Kidney (tissue), 14 donors: ENCODE results near the gene SMG7. TPM values are rescaled to one million over a fixed set of nuclear protein-coding genes. Genes with fewer than 3 reads are reported as not detected.
A peak's percentile ranks its signal among the peaks of the same experiment; 100 is the strongest.

Experiments
- DNase-seq, 5 donors: peaks; one replicate each; pipeline ENCODE4 v3.0.0-alpha.2; 2013 to 2020
- FAIRE-seq: peaks from 2 replicates; lab custom pipeline; 2012; peaks lifted over from hg19 to GRCh38; lab: Jason Lieb, UNC
- H3K27ac ChIP-seq, 2 donors: one replicate each; pipeline ENCODE4 v1.7.0; 2013; ENCODE audit warnings: low read depth in 2 of 2, low read length in 2 of 2, inconsistent platforms in 1 of 2
- H3K27me3 ChIP-seq: one replicate; pipeline ENCODE4 v1.7.1; 2013; ENCODE audit warnings: low read length, inconsistent platforms; ENCODE audit not compliant: control insufficient read depth, insufficient read depth
- H3K36me3 ChIP-seq, 3 donors: one replicate each; pipeline versions ENCODE4 v1.7.0 to v1.7.1; 2013; ENCODE audit warnings: low read length in 3 of 3, control low read depth in 1 of 3, inconsistent platforms in 1 of 3; ENCODE audit not compliant: insufficient read depth in 3 of 3, control insufficient read depth in 2 of 3
- H3K4me1 ChIP-seq, 3 donors: one replicate each; pipeline versions ENCODE4 v1.7.0 to v1.7.1; 2013; ENCODE audit warnings: low read length in 3 of 3, inconsistent platforms in 1 of 3, low read depth in 1 of 3; ENCODE audit not compliant: control insufficient read depth in 2 of 3, insufficient read depth in 2 of 3
- H3K4me3 ChIP-seq, 3 donors: one replicate each; pipeline versions ENCODE4 v1.7.0 to v1.8.1; 2013; ENCODE audit warnings: low read length in 3 of 3, control low read depth in 1 of 3, inconsistent platforms in 1 of 3
- H3K9ac ChIP-seq, 3 donors: one replicate each; pipeline versions ENCODE4 v1.7.0 to v1.7.1; 2013; ENCODE audit warnings: low read length in 3 of 3, control low read depth in 1 of 3, inconsistent platforms in 1 of 3
- H3K9me3 ChIP-seq, 3 donors: one replicate each; pipeline versions ENCODE4 v1.7.0 to v1.7.1; 2013; ENCODE audit warnings: low read length in 3 of 3, control low read depth in 1 of 3, inconsistent platforms in 1 of 3; ENCODE audit not compliant: control insufficient read depth in 2 of 3, insufficient read depth in 1 of 3
- intact Hi-C: fragments of 100-400 bp; cut with DNase I; formaldehyde crosslinking; loops from one replicate; pipeline ENCODE4 v1.11.1; 2022
- polyA plus RNA-seq: library from polyadenylated mRNA; stranded (reverse); fragments of 350-450 nt; fragmentation: Illumina TruSeq; extraction: RNeasy Lipid Tissue Mini Kit (QIAGEN cat#74804); gene quantifications from one replicate; pipeline ENCODE4 v1.2.3, GENCODE V29; 2014; ENCODE audit warnings: low read depth, low replicate concordance; ENCODE audit not compliant: insufficient read depth
- total RNA-seq: library from RNA; stranded (reverse); fragmentation: NEBNext Ultra II Directional; extraction: Animal tissue kit (Norgen Biotek cat#: 25700); gene quantifications from one replicate; pipeline ENCODE4 v1.2.1, GENCODE V29; 2021
- TF ChIP-seq, protein P1 (sequence below): IDR thresholded peaks from 3 replicates; pipeline ENCODE4 v1.5.1; 2012; ENCODE audit warnings: mild to moderate bottlenecking, moderate library complexity, borderline replicate concordance; ENCODE audit not compliant: insufficient read depth; ENCODE audit errors: extremely low read depth
- donor health status: control.
- donor health status: control.
- donor health status: control.
- donor health status: control.
- donor health status: control.
- donor health status: DM: yes; HTN: yes; CAD: no.
- donor health status: Normal renal cell carcinoma (clear cell type).

The SMG7 gene
- total and polyA plus RNA-seq, 2 donors from 2014 or later, result 15.4 to 56.3 TPM

DNA sequence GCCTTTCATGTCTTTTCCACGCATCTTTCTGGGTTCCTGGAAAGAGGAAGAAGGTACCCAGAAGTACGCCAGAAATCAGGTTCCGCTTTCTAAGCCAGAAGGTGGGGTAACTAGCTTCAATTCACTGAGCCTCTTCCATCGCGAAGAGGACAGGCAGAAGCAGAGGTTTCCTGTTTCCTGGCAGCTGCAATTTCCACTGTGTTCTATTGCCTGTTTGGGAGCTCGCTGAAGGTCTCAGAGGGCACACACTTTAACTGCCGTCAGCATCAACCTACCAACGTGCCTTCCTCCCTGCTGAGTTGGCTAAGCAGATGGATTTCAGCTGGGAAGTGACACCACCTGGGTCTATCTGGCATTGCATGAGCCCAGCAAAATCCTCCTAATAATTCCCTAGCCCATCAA is 108.0 kb downstream of the SMG7 start:
- intact Hi-C loops, result no loop called here
- no peak overlapping the region for H3K27ac ChIP-seq
- no peaks in the 10 kb centered on the region for H3K9me3 ChIP-seq
- TF ChIP-seq, protein P1, sequence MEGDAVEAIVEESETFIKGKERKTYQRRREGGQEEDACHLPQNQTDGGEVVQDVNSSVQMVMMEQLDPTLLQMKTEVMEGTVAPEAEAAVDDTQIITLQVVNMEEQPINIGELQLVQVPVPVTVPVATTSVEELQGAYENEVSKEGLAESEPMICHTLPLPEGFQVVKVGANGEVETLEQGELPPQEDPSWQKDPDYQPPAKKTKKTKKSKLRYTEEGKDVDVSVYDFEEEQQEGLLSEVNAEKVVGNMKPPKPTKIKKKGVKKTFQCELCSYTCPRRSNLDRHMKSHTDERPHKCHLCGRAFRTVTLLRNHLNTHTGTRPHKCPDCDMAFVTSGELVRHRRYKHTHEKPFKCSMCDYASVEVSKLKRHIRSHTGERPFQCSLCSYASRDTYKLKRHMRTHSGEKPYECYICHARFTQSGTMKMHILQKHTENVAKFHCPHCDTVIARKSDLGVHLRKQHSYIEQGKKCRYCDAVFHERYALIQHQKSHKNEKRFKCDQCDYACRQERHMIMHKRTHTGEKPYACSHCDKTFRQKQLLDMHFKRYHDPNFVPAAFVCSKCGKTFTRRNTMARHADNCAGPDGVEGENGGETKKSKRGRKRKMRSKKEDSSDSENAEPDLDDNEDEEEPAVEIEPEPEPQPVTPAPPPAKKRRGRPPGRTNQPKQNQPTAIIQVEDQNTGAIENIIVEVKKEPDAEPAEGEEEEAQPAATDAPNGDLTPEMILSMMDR, result peak; percentile 36
- FAIRE-seq (no peak), DNase-seq (peak in 4 of 5 donors; percentile 63 to 81 (median 76))
- H3K27me3 ChIP-seq, result no peaks in the 10 kb centered on the region
- H3K4me1 ChIP-seq, result no peaks in the 10 kb centered on the region
- no peak overlapping the region for H3K9ac ChIP-seq
- no peak overlapping the region for H3K4me3 ChIP-seq
- H3K36me3 ChIP-seq, result no peaks in the 10 kb centered on the region

DNA sequence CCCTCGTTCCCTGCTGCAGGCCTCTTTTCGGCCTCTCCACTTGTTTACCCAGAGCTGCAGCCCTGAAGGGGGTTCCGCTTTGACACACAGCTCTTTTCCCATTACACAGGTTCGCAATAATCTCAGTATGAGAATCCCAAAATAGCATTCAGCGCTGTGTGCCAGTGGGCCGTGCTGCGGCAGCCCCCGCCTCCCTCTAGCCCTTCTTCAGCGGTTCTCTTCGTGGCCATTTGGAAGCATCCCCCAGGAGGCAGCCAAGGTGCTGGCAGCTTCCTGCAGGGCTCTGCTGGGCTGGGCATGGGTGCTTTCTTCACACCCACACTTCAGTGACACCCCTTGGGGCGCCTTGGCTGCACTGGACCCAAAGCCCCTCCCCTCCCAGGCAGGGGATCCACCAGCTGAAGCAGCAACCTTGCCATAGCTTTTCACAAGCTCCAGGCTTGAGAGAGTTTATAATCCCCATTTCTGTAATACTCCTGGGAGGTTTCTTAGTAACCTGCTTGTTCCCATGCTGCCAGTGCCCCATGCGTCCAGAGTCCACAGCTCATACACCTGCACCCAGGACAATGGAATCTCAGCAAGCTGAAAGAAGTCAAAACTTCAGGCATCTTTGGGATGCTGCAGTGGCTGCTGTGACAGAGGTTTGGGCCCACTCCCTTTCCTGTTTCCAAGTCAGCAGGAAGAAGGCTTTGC is 109.9 kb downstream of the SMG7 start:
- Histone ChIP-seq H3K4me3 (no peak overlapping the region), H3K9ac (no peak overlapping the region), H3K27me3 (no peaks in the 10 kb centered on the region), H3K36me3 (no peaks in the 10 kb centered on the region), H3K4me1 (no peaks in the 10 kb centered on the region), H3K27ac (no peak overlapping the region), H3K9me3 (no peaks in the 10 kb centered on the region)
- intact Hi-C loops, result no loop called here
- DNase-seq, result no peak
- FAIRE-seq, result no peak
- TF ChIP-seq, protein P1, result no peak

DNA sequence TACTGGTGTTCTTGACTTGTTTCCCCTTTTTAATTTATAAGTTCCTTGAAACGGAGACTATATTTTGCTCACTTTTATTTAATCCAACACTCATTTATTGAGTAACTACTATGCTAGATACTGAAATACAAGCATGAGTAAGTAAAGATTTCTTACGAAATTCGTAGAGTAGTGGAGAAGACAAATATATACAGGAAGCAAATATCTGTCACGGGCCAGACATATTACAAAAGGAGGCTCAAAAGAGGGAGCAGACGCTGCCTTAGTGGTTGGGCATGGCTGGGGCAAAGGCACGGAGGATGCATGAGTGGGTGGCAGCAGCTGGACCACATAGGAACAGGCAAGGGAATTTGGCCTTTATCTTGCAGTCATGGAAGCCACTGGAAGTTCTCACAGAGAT is 111.2 kb downstream of the SMG7 start:
- no peak for DNase-seq
- no peak overlapping the region for H3K4me3 ChIP-seq
- TF ChIP-seq, protein P1, result no peak
- no peak for FAIRE-seq
- H3K9me3 ChIP-seq, result no peaks in the 10 kb centered on the region
- intact Hi-C loops, result no loop called here
- H3K9ac ChIP-seq, result no peak overlapping the region
- no peaks in the 10 kb centered on the region for H3K4me1 ChIP-seq
- H3K27ac ChIP-seq, result no peak overlapping the region
- no peaks in the 10 kb centered on the region for H3K27me3 ChIP-seq
- H3K36me3 ChIP-seq, result no peaks in the 10 kb centered on the region
